CD4-positive, CD25-positive, alpha-beta regulatory T cell (primary cell): ENCODE data around the gene PIP4K2B. TPM values are rescaled to one million over a fixed set of nuclear protein-coding genes. Genes with fewer than 3 reads are reported as not detected.

Source experiments
- polyA plus RNA-seq, 4 donors: library from polyadenylated mRNA; unstranded; fragments of 300-500 nt; fragmentation: Illumina TruSeq; gene quantifications; one replicate each; pipeline ENCODE4 v1.2.3, GENCODE V29; 2021
- total RNA-seq: library from RNA; stranded (reverse); gene quantifications from one replicate; pipeline ENCODE4 v1.2.3, GENCODE V29; 2022

Gene PIP4K2B
- total and polyA plus RNA-seq, 5 donors from 2014 or later: 11.6 to 29.5 (median 17.6) TPM

Other genes with a start within 250 kb of the PIP4K2B start
- gene SRCIN1, start 193.6 kb downstream of the PIP4K2B start, total RNA-seq: not detected
- not detected for gene SRCIN1, start 193.6 kb downstream of the PIP4K2B start, polyA plus RNA-seq
- gene EPOP, start 124.6 kb downstream of the PIP4K2B start, total RNA-seq: 0.59 TPM
- under 1 TPM in 1 of 4 donors, not detected in 3; 0.13 TPM for gene EPOP, start 124.6 kb downstream of the PIP4K2B start, polyA plus RNA-seq
- 361 TPM for gene MLLT6, start 94.3 kb downstream of the PIP4K2B start, total RNA-seq
- 1 to 10 TPM; 5.2 to 6.8 (median 6.6) TPM for gene MLLT6, start 94.3 kb downstream of the PIP4K2B start, polyA plus RNA-seq
- 8.7 TPM for gene CISD3, start 69.2 kb downstream of the PIP4K2B start, total RNA-seq
- 10 to 100 TPM; 31.7 to 62.6 (median 40.6) TPM for gene CISD3, start 69.2 kb downstream of the PIP4K2B start, polyA plus RNA-seq
- gene PCGF2, start 51.2 kb downstream of the PIP4K2B start, total RNA-seq: 0.25 TPM
- gene PCGF2, start 51.2 kb downstream of the PIP4K2B start, polyA plus RNA-seq: not detected
- gene PSMB3, start 46.8 kb downstream of the PIP4K2B start, total RNA-seq: 107 TPM
- gene PSMB3, start 46.8 kb downstream of the PIP4K2B start, polyA plus RNA-seq: 100 to 1,000 TPM; 473 to 589 (median 509) TPM
- gene CWC25, start 25.8 kb upstream of the PIP4K2B start, total RNA-seq: 69.5 TPM
- gene CWC25, start 25.8 kb upstream of the PIP4K2B start, polyA plus RNA-seq: 10 to 100 TPM in 1 of 4 donors, 1 to 10 TPM in 3; 4.4 to 11.2 (median 8.3) TPM
- gene RPL23, start 54.2 kb upstream of the PIP4K2B start, total RNA-seq: 1,411 TPM
- 1,000 to 10,000 TPM; 1,034 to 1,357 (median 1,206) TPM for gene RPL23, start 54.2 kb upstream of the PIP4K2B start, polyA plus RNA-seq
- gene LASP1, start 70.5 kb upstream of the PIP4K2B start, total RNA-seq: 154 TPM
- 10 to 100 TPM; 50.3 to 77.3 (median 62.8) TPM for gene LASP1, start 70.5 kb upstream of the PIP4K2B start, polyA plus RNA-seq
- not detected for gene FBXO47, start 167.8 kb upstream of the PIP4K2B start, total RNA-seq
- not detected for gene FBXO47, start 167.8 kb upstream of the PIP4K2B start, polyA plus RNA-seq